Lower leg skin (tissue), 3 donors: ENCODE results near the gene HELB.

Experiments used
- CTCF ChIP-seq, 3 donors: fragments of 450-650 bp; IDR thresholded peaks; one replicate each; pipeline ENCODE4 v1.5.1; 2016; ENCODE audit warnings: antibody characterized with exemption in 3 of 3, mild to moderate bottlenecking in 3 of 3, moderate library complexity in 2 of 3
- POLR2A ChIP-seq, 2 donors: fragments of 450-650 bp; IDR thresholded peaks; one replicate each; pipeline ENCODE4 v1.6.1; 2016 to 2017; ENCODE audit warnings: antibody characterized with exemption in 2 of 2, mild to moderate bottlenecking in 1 of 2, moderate library complexity in 1 of 2

GRCh38 chr12:66258011-66258410 lies 44.3 kb upstream of the HELB start:
- TF ChIP-seq POLR2A (IDR thresholded peaks at IDR 0.05) (no peak), CTCF (IDR thresholded peaks at IDR 0.05) (no peak)
